Ovary (tissue), 9 donors: ENCODE data around the gene UBE3C. TPM values are rescaled to one million over a fixed set of nuclear protein-coding genes. Genes with fewer than 3 reads are reported as not detected.

ENCODE experiments used
- DNase-seq, 5 donors: peaks; one replicate each; pipeline ENCODE4 v3.0.0-alpha.2; 2019 to 2020
- H3K27ac ChIP-seq, 2 donors: fragments of 200-600 bp; one replicate each; pipeline versions ENCODE4 v1.5.1 to v1.8.0; 2019 to 2022
- H3K27me3 ChIP-seq: fragments of 200-600 bp; one replicate; pipeline ENCODE4 v1.8.0; 2022
- H3K36me3 ChIP-seq: fragments of 200-600 bp; sonication (generic); one replicate; pipeline ENCODE4 v1.5.1; 2019
- H3K4me1 ChIP-seq: one replicate; pipeline ENCODE4 v1.8.1; 2013; ENCODE audit warnings: mild to moderate bottlenecking, moderate library complexity; ENCODE audit not compliant: insufficient read depth
- H3K4me3 ChIP-seq: fragments of 200-600 bp; sonication (generic); one replicate; pipeline ENCODE4 v1.5.1; 2017
- H3K9me3 ChIP-seq, 2 donors: fragments of 200-600 bp in 1 of 2; sonication (generic) in 1 of 2; one replicate each; pipeline versions ENCODE4 v1.5.1 to v1.8.1; 2013 to 2019; ENCODE audit warnings: mild to moderate bottlenecking in 1 of 2, moderate library complexity in 1 of 2
- EP300 ChIP-seq: sonication (generic); formaldehyde crosslinking; IDR thresholded peaks from one replicate; pipeline ENCODE4 v1.6.1; 2017; ENCODE audit warnings: antibody characterized with exemption
- POLR2A ChIP-seq: fragments of 450-650 bp; IDR thresholded peaks from one replicate; pipeline ENCODE4 v1.6.1; 2017; ENCODE audit warnings: antibody characterized with exemption, mild to moderate bottlenecking, moderate library complexity
- WGBS, 3 donors: extraction: QIAGEN DNeasy Blood & Tissue Kit in 1 of 3; methylation state at CpG; one replicate each; pipeline versions ENCODE4 v1.1.5 to v1.1.7; 2013 to 2017; 5-methylcytosine and 5-hydroxymethylcytosine counted together
- intact Hi-C, 4 donors: fragments of 100-400 bp; cut with DNase I; formaldehyde crosslinking; loops; one replicate each; pipeline versions ENCODE4 v1.11.0 to v1.15.1; 2022 to 2023
- polyA plus RNA-seq, 2 donors: library from polyadenylated mRNA; stranded (reverse); fragments of 200-250 nt in 1 of 2; fragments of 350-450 nt in 1 of 2; fragmentation: Illumina TruSeq in 1 of 2; extraction: RNeasy Lipid Tissue Mini Kit (QIAGEN cat#74804) in 1 of 2; gene quantifications; one replicate each; pipeline ENCODE4 v1.2.3, GENCODE V29; 2013 to 2014
- total RNA-seq, 7 donors: library from RNA; depleted of rRNA in 2 of 7; stranded (reverse); fragments of >200 nt in 2 of 7; fragmentation: NEBNext Ultra II Directional in 3 of 7; extraction: Animal tissue kit (Norgen Biotek cat#: 25700) in 3 of 7; gene quantifications; one replicate each; pipeline versions ENCODE4 v1.1.0 to v1.2.4, GENCODE V29; 2016 to 2023
- TF ChIP-seq, protein P1 (sequence below), 3 donors: fragments of 450-650 bp in 2 of 3; fragments of 200-600 bp in 1 of 3; IDR thresholded peaks; one replicate each; pipeline versions ENCODE4 v1.5.1 to v1.8.0; 2016 to 2022; ENCODE audit warnings: antibody characterized with exemption in 3 of 3, mild to moderate bottlenecking in 1 of 3
- donor health status: DM: no; HTN: no; CAD: no; lungs with moderate emphysema.
- donor health status: DM: no; HTN: no; CAD: no.
- donor health status: Bipolar disorder and iron deficiency.
- donor health status: DM: yes; HTN: yes; CAD: no.
- donor health status: DM: no; HTN: no; CAD: no.
- donor health status: DM: yes; HTN: yes; CAD: no.

Gene UBE3C
- total and polyA plus RNA-seq, 9 donors: 21.5 to 62.7 (median 45.4) TPM

DNA sequence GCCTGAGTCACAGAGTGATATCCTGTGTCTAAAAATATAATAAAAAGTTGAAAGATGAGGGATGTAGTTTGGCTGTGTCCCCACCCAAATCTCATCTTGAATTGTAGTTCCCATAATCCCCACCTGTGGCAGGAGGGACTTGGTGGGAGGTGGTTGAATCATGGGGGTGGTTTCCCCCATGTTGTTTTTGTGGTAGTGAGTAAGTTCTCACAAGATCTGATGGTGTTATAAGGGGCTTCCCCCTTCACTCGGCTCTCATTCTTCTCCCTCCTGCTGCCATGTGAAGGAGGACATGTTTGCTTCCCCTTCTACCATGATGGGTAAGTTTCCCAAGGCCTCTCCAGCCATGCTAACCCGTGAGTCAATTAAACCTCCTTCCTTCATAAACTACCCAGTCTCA, 25.1 kb upstream of the UBE3C start:
- no peak for DNase-seq
- no peak overlapping the region for H3K4me3 ChIP-seq
- H3K9me3 ChIP-seq: peaks cover 0 to 5% of the 10 kb centered on the region in 2 donors
- no peaks in the 10 kb centered on the region for H3K4me1 ChIP-seq
- H3K27ac ChIP-seq: no peak overlapping the region
- 59 to 63% (median 61%) methylated on average over 2 of the region's 2 CpGs for WGBS, 3 donors
- H3K36me3 ChIP-seq: no peaks in the 10 kb centered on the region
- no peaks in the 10 kb centered on the region for H3K27me3 ChIP-seq
- TF ChIP-seq POLR2A (no peak), EP300 (no peak)
- TF ChIP-seq, protein P1, sequence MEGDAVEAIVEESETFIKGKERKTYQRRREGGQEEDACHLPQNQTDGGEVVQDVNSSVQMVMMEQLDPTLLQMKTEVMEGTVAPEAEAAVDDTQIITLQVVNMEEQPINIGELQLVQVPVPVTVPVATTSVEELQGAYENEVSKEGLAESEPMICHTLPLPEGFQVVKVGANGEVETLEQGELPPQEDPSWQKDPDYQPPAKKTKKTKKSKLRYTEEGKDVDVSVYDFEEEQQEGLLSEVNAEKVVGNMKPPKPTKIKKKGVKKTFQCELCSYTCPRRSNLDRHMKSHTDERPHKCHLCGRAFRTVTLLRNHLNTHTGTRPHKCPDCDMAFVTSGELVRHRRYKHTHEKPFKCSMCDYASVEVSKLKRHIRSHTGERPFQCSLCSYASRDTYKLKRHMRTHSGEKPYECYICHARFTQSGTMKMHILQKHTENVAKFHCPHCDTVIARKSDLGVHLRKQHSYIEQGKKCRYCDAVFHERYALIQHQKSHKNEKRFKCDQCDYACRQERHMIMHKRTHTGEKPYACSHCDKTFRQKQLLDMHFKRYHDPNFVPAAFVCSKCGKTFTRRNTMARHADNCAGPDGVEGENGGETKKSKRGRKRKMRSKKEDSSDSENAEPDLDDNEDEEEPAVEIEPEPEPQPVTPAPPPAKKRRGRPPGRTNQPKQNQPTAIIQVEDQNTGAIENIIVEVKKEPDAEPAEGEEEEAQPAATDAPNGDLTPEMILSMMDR (IDR thresholded peaks at IDR 0.05): no peak
- intact Hi-C loops: no loop called here

GRCh38 chr7:157116762-157117161, 22.0 kb upstream of the UBE3C start:
- no peak overlapping the region for H3K27ac ChIP-seq
- no peaks in the 10 kb centered on the region for H3K27me3 ChIP-seq
- WGBS, 3 donors: 85 to 94% (median 89%) methylated on average over 5 of the region's 5 CpGs
- H3K9me3 ChIP-seq: peaks cover 0 to 2% of the 10 kb centered on the region in 2 donors
- H3K36me3 ChIP-seq: no peaks in the 10 kb centered on the region
- TF ChIP-seq, protein P1 (IDR thresholded peaks at IDR 0.05): no peak
- TF ChIP-seq EP300 (no peak), POLR2A (no peak)
- DNase-seq: no peak
- intact Hi-C loops: no loop called here
- H3K4me1 ChIP-seq: no peaks in the 10 kb centered on the region
- no peak overlapping the region for H3K4me3 ChIP-seq

- WGBS, 3 donors: 87 to 97% (median 93%) methylated on average over 2 of the region's 2 CpGs
- intact Hi-C loops: no loop called here
- no peak for DNase-seq
- no peaks in the 10 kb centered on the region for H3K36me3 ChIP-seq
- H3K4me1 ChIP-seq: no peaks in the 10 kb centered on the region
- TF ChIP-seq EP300: no peak
- no peak for TF ChIP-seq POLR2A
- TF ChIP-seq, protein P1 (IDR thresholded peaks at IDR 0.05): no peak
- H3K4me3 ChIP-seq: no peak overlapping the region
- H3K9me3 ChIP-seq: no peaks in the 10 kb centered on the region
- no peak overlapping the region for H3K27ac ChIP-seq
- H3K27me3 ChIP-seq: no peaks in the 10 kb centered on the region
Observed at GRCh38 chr7:157117796-157118195, 20.9 kb upstream of the UBE3C start.

DNA sequence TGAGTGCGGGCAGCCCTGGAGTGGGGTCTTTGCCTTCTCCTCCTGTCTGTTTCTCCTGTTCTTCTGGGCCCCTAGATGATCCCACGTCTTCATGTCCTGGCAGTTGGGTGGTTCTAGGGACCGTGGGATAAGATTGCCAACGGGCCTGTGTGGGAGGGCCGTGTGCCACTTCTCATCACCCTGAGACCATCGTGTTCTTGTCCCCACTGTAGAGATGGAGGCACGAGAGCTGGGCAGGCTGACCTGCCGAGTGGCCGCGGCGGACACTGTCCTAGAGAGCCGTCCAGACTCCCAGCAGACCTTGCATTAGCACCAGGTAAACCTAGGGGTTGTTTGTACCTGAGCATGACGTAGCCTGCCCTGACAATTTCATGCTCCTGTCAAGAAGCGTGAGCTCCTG, 18.5 kb upstream of the UBE3C start:
- H3K36me3 ChIP-seq: no peaks in the 10 kb centered on the region
- no peak overlapping the region for H3K27ac ChIP-seq
- intact Hi-C loops: no loop called here
- TF ChIP-seq, protein P1 (IDR thresholded peaks at IDR 0.05): no peak
- DNase-seq: no peak
- no peak overlapping the region for H3K4me3 ChIP-seq
- no peaks in the 10 kb centered on the region for H3K27me3 ChIP-seq
- H3K4me1 ChIP-seq: no peaks in the 10 kb centered on the region
- WGBS, 3 donors: 85 to 88% (median 85%) methylated on average over 14 of the region's 14 CpGs
- no peaks in the 10 kb centered on the region for H3K9me3 ChIP-seq
